ENCODE data around the gene SYNC.

GRCh38 chr1:32695098-32695904, 7.3 kb downstream of the SYNC start:
- TF ChIP-seq ZNF384 (IDR thresholded peaks at IDR 0.05): no peak
- TF ChIP-seq CTBP1 (IDR thresholded peaks at IDR 0.05; ENCODE audit: borderline replicate concordance): no peak

Measured in HEK293T (cell line).